Measurements from ENCODE around the gene SCNN1B.

SCNN1B gene

DNA sequence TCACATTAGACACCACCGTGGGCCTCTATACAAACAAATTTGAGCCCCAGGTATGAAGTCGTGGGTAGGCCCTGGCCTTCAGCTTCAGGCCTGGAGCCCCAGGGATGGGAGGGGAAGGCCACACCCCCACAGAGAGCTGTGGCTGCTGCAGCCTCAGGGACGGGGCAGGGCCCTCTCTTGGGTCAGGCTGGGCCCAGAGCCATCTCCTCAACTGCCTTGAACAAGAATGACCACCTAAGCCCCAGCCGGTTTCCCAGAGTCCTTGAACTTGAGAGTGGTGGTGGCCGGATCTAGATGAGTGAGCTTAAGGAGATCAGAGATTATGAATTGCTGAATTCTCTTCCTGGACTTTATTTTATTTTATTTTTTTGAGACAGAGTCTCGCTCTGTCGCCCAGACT, 18.6 kb downstream of the SCNN1B start:
- in situ Hi-C loops (cut with MboI; ENCODE audit: low sequenced_read_pairs): no loop called here

- in situ Hi-C loops (cut with MboI; ENCODE audit: low sequenced_read_pairs): no loop called here
Measured at GRCh38 chr16:23321206-23321875, 19.2 kb downstream of the SCNN1B start.

DNA sequence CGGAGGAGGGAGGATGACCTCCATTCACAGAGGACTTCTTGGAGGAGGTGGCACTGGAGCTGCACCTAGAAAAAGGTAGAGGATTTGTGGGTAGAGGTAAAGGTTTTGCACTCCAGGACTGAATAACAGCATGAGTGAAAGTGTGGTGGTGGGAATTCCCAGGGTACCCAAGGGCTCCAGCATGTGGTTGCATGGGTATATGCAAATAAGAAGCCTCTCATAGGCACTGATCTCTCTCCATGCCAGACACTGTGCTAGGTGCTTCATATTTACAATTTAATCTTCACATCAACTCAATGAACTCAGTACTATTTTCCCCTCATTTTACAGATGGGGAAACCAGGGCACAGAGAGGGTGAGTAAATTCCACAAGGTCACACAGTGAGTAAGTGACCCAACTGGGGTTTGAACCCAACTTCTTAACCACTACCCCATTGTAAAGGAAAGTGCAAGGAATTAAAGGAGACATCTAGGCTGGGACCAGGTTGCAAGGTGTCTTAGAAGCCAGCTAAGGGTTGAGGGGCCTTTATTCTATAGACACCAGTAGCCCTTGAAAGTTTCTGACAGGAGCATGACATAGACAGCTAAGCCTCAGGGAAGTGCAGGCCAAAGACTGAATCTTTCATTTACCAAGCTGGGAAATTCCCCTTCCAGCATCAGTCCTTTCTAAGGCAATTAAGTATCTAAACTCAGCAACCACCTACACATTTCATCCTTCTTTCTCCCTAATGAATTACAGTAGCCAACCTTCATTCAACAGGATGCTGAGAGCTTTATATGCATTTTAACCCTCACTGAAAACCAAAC, 21.3 kb downstream of the SCNN1B start:
- in situ Hi-C loops (cut with MboI; ENCODE audit: low sequenced_read_pairs): no loop called here

GRCh38 chr16:23324727-23325126, 22.6 kb downstream of the SCNN1B start:
- in situ Hi-C loops (cut with MboI; ENCODE audit: low sequenced_read_pairs): no loop called here

GRCh38 chr16:23327836-23328235, 25.7 kb downstream of the SCNN1B start:
- in situ Hi-C loops (cut with MboI; ENCODE audit: low sequenced_read_pairs): no loop called here

DNA sequence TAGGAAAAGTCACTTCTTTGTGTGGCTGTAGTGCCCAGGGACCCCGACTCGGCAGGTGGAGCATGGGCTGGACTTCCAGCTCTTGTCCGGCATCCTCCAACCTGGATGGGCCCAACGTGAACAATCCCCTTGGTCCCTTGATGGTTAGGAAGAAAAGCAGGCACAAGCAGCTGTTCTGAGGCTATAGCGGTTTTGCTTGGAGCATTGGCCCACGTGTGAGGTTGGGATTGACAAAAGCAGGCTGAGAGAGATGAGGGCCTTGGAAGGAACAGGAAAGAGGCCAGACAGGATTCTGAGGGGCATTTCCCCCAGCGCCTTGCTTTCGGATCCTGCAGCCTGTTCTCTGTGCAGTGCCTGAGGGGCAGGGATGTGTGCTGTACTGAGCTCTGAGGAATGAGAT, 28.1 kb downstream of the SCNN1B start:
- in situ Hi-C loops (cut with MboI; ENCODE audit: low sequenced_read_pairs): no loop called here

GRCh38 chr16:23330583-23331249, 28.6 kb downstream of the SCNN1B start:
- in situ Hi-C loops (cut with MboI; ENCODE audit: low sequenced_read_pairs): no loop called here

DNA sequence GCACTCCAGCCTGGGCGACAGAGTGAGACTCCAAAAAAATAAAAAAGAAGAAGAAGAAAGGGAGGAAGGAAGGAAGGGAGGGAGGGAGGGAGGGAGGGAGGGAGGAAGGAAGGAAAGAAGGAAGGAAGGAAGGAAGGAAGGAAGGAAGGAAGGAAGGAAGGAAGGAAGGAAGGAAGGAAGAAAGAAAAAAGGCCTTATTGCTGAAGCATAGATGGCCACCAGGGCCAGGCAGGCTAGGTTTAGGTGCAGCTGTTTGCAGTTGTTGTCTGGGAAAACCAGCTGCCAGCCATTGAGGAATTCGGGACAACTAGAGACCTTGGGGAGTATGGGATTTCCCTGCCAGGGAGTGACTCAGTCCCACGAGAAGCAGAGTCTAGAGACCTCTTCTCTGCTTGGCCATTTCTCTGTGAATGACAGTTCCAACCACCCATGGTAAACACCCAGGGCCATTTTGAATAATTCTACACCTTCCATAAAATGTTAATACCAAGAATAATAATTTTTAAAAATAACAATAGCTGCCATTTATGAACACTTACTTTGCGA, 31.0 kb downstream of the SCNN1B start:
- in situ Hi-C loops (cut with MboI; ENCODE audit: low sequenced_read_pairs): no loop called here

DNA sequence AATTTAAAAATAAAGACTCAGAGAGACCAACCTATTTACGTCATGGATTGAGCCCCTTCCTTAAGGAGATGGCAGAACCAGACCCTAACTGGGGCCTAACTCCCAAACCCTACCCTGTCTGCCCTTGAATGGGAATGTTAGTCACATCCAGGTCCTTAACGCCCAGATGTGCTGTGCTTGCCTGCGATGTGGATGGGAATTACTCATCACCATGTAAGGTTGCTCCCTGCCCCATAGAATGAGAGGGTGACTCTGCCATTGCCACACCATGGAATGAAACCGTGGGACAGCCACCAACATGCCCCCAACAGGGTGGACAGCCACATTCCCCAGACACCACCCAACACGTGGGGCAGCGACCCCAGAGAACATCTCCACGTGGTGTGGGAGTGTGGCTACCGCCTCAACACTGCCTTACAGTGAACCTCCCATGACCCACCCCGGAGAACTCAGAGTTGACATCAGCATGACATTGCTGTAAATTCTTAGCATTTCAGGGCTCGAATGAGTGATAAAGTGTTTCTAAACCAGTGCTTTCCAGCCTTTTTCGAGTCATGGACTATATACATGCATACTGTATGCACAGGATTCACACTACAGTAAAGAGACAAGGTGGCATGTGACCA, 31.8 kb downstream of the SCNN1B start:
- in situ Hi-C loops (cut with MboI; ENCODE audit: low sequenced_read_pairs): no loop called here

DNA sequence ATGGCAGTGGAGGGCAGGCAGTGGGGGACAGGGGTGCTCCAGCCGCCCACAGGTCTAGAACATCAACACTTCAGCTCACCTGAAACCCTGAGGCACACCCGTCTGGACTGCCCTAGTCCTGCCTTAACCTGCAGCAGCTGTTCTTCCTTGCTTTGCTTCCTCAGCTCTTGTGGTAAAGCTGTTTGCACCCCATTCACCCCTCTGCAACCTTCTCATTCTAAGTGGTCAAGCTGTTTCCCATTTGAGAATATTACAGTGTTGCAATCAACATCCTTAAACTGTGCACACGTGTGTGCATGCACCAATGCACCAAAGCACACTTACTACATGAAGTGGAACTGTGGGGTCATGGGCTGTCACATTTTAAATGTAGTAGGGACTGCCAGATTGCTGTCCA, 32.4 kb downstream of the SCNN1B start:
- in situ Hi-C loops (cut with MboI; ENCODE audit: low sequenced_read_pairs): no loop called here

DNA sequence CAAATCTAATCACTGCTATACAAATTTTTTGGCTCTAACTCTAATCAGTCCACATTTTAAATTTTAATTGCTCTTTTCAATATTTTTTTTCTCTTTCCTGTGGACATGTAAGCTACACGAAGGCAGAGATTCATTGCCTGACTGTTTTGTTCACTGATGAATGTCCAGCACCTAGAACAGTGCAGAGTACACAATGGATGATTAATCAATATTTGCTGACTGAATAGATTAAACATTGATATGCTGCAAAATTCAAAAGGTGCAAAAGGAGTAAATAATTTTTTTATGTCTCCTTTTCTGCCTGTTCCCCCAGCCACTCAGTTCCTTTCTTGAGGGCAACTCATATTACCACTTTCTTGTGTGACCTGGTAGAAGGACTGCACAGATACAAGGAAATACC, 32.8 kb downstream of the SCNN1B start:
- in situ Hi-C loops (cut with MboI; ENCODE audit: low sequenced_read_pairs): no loop called here

- in situ Hi-C loops (cut with MboI; ENCODE audit: low sequenced_read_pairs): no loop called here
Measured at GRCh38 chr16:23337836-23338550, 35.9 kb downstream of the SCNN1B start.

DNA sequence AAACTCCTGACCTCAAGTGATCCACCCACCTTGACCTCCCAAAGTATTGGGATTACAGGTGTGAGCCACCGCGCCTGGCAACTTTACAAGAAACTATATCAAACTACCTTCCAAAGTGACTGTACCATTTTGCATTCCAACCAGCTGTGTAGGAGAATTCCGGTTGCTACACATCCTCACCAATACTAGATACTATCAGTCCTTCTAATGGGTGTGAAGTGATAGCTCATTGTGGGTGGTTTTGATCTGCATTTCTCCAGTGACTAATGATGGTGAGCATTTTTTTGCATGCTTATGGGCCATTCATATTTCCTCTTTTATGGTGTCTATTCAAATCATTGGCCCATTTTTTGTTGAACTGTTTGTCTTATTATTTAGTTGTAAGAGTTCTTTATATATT, 37.7 kb downstream of the SCNN1B start:
- in situ Hi-C loops (cut with MboI; ENCODE audit: low sequenced_read_pairs): no loop called here

DNA sequence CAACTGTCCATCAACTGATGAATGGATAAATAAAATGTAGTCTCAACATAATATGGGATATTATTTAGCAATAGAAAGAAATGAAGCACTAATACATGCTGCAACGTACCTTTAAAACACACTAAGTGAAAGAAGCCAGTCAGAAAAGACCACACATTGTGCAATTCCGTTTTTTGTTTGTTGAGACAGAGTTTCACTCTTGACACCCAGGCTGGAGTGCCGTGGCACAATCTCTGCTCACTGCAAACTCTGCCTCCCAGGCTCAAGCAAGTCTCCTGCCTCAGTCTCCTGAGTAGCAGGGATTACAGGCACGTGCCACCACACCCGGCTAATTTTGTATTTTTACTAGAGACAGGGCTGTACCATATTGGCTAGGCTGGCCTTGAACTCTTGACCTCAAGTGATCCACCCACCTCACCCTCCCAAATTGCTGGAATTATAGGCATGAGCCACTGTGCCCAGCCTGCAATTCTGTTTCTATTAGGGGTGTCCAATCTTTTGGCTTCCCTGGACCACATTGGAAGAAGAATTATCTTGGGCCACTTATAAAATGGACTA, 40.1 kb downstream of the SCNN1B start:
- in situ Hi-C loops (cut with MboI; ENCODE audit: low sequenced_read_pairs): no loop called here

- in situ Hi-C loops (cut with MboI; ENCODE audit: low sequenced_read_pairs): no loop called here
Measured at GRCh38 chr16:23343643-23344612, 41.8 kb downstream of the SCNN1B start.

- in situ Hi-C loops (cut with MboI; ENCODE audit: low sequenced_read_pairs): no loop called here
Measured at GRCh38 chr16:23345237-23345636, 43.1 kb downstream of the SCNN1B start.

GRCh38 chr16:23348579-23349469, 46.7 kb downstream of the SCNN1B start:
- in situ Hi-C loops (cut with MboI; ENCODE audit: low sequenced_read_pairs): no loop called here

DNA sequence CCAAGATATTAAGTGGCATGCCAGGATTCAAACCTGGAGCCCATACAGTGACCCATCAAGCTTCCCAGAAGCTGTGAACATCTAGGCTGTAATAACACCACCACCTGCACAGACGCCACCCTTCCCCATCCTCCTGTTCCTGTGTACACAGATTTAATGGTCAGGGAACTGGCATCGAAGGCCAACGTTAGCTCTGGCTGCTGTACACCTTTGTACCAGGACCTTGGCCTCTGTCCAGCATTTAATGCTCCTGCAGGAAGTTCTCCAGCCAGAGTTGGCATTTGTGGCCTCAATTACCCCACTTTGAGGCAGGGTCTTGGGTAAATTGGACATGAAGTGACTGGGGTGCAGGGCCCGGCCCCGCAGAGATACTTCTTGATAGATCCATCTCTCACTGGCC, 49.3 kb downstream of the SCNN1B start:
- in situ Hi-C loops (cut with MboI; ENCODE audit: low sequenced_read_pairs): no loop called here
